Memory B cell (primary cell): ENCODE measurements around the gene ME2.
"Not testable (repeated sequence)": the region's sequence is repeated elsewhere in the genome, so short reads cannot be mapped to it uniquely, and the experiment has no call there.

ENCODE experiments used
- ATAC-seq: fragments of 150-1000 bp; cut with Tn5 transposase; 2 replicates; pipeline ENCODE4 v1.10.0; 2021; ENCODE audit warnings: low read depth, mild to moderate bottlenecking, moderate library complexity
- DNase-seq, 2 donors: peaks; one replicate each; pipeline ENCODE4 v3.0.0; 2022; ENCODE audit warnings: low spot score in 2 of 2
- H3K27ac Mint-ChIP-seq: one replicate; pipeline ENCODE4 v1.8.0; 2022; ENCODE audit warnings: mild to moderate bottlenecking, moderate library complexity, mixed read lengths
- H3K27me3 Mint-ChIP-seq: one replicate; pipeline ENCODE4 v1.8.0; 2022; ENCODE audit warnings: mixed read lengths
- H3K36me3 Mint-ChIP-seq: one replicate; pipeline ENCODE4 v1.8.0; 2022; ENCODE audit warnings: mild to moderate bottlenecking, mixed read lengths
- H3K4me1 Mint-ChIP-seq: one replicate; pipeline ENCODE4 v1.8.0; 2022; ENCODE audit warnings: mixed read lengths
- H3K4me3 Mint-ChIP-seq: one replicate; pipeline ENCODE4 v1.8.0; 2022; ENCODE audit warnings: mild to moderate bottlenecking, moderate library complexity, mixed read lengths
- H3K9me3 Mint-ChIP-seq: one replicate; pipeline ENCODE4 v1.8.0; 2022; ENCODE audit warnings: mixed read lengths

Gene ME2

DNA sequence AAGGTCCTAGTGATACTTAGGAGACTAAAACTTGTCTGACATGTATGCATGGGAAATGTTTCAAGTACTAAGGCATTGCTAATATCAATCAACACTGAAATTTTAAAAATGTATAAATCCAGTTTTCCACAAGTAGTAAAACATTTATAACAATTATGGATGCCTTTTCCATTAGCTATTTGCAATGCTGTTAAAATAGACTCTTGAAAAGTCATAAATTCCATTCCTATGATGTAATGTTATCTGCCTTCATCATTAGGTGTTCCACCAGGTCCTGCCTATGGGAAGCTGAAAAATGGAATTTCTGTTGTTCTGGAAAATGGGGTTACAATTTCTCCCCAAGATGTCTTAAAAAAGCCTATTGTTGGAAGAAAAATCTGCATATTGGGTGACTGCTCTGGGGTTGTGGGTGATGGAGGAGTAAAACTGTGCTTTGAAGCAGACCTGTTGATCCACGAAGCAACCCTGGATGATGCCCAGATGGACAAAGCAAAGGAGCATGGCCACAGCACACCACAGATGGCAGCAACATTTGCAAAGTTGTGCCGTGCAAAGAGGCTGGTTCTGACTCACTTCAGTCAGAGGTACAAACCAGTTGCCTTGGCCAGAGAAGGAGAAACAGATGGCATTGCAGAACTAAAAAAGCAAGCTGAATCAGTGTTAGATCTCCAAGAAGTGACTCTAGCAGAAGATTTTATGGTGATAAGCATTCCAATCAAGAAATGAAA lies 107.6 kb downstream of the ME2 start:
- Mint-ChIP-seq H3K27me3 (no peaks in the 10 kb centered on the region), H3K36me3 (peaks cover 17% of the 10 kb centered on the region), H3K27ac (no peak overlapping the region), H3K4me3 (no peak overlapping the region), H3K9me3 (no peaks in the 10 kb centered on the region), H3K4me1 (peaks cover 3% of the 10 kb centered on the region)
- ATAC-seq = no peak
- DNase-seq = no peak

DNA sequence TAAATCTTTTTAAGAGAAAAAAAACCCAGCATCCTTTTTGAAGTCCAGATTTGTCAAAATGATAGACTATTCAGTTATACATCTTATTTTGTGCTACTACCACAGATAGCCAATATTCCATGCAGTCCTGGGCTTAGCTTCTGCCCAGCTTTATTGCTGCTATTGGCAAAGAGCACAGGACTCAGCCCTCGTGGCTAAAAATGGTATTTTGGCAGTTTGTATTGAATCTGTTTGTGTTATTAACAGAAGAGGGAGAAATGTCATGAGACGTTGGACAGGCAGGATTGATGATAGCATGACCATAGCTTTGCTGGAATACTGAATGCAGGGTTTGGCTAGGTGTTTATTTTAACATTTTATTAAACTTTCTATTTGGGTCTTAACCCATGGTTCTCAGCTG lies 108.3 kb downstream of the ME2 start:
- Mint-ChIP-seq H3K36me3 (peaks cover 17% of the 10 kb centered on the region), H3K27ac (no peak overlapping the region), H3K27me3 (no peaks in the 10 kb centered on the region), H3K9me3 (no peaks in the 10 kb centered on the region), H3K4me1 (peaks cover 2% of the 10 kb centered on the region), H3K4me3 (no peak overlapping the region)
- ATAC-seq = no peak
- DNase-seq = no peak

DNA sequence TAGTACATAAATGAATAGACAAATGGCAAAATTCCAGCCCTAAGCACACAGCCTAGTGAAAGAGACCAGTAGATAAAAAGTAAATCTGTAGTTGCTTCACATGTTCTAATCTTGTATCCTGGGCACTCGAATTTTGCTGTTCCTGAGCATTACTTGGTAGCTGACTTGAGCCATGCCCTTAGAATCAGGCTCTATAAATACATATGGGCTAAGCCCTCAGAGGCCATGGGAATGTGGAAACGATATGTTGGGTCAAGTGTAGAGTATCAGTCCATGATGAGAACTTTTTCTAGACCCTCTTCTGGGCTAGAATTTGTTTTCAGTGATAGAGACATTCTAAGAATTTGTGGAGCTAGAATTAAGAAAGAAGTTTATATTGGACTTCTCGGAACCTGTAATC lies 110.8 kb downstream of the ME2 start:
- no peaks in the 10 kb centered on the region for H3K27me3 Mint-ChIP-seq
- no peak overlapping the region for H3K27ac Mint-ChIP-seq
- H3K4me3 Mint-ChIP-seq = no peak overlapping the region
- ATAC-seq (no peak), DNase-seq (no peak)
- H3K9me3 Mint-ChIP-seq = no peaks in the 10 kb centered on the region
- H3K36me3 Mint-ChIP-seq = peaks cover 11% of the 10 kb centered on the region
- no peaks in the 10 kb centered on the region for H3K4me1 Mint-ChIP-seq

DNA sequence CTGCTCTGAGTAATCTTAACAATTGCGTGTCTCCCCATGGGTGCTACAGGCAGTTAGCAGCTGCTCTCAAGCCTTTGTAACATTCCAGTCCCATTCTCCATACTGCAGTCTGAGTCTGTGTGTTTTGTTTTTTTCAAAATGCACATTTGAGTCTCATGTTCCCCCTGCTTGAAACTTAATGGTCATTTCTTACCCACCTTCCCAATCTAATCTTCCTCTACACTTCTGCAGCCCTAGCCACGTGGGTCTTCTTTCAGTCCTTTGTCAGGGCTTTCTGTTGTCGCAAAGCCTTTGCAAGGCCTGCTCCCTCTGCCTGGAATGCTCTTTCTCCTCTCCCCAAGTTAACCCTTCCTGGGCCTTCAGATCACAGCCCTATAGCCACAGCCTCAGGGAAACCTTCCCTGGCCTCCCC lies 113.4 kb downstream of the ME2 start:
- Mint-ChIP-seq H3K36me3 (peaks cover 3% of the 10 kb centered on the region), H3K4me1 (no peaks in the 10 kb centered on the region), H3K27ac (no peak overlapping the region), H3K9me3 (peaks cover 2% of the 10 kb centered on the region), H3K4me3 (no peak overlapping the region), H3K27me3 (no peaks in the 10 kb centered on the region)
- ATAC-seq (no peak), DNase-seq (no peak)

DNA sequence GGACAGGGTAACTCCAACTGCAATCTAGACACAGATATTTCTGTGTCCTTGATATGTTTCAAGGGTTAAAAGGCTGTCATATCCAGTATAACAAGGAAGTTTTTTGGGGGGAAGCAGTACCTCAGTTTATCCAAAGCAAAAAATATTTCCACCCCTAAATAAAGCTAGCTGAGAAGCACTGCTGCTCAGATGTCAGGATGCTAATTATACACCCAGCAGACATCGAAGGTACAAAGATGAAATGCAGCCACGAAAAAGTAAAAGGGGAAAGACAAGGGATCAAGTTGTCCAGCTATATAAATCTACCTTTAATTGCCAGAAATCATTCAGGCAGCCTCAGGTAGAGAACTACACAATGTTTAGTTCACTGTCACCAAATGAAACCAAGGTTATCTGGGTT lies 115.1 kb downstream of the ME2 start:
- H3K4me3 Mint-ChIP-seq = no peak overlapping the region
- H3K27me3 Mint-ChIP-seq = no peaks in the 10 kb centered on the region
- ATAC-seq (no peak), DNase-seq (no peak)
- H3K9me3 Mint-ChIP-seq = peaks cover 2% of the 10 kb centered on the region
- H3K4me1 Mint-ChIP-seq = no peaks in the 10 kb centered on the region
- no peak overlapping the region for H3K27ac Mint-ChIP-seq
- H3K36me3 Mint-ChIP-seq = peaks cover 3% of the 10 kb centered on the region

DNA sequence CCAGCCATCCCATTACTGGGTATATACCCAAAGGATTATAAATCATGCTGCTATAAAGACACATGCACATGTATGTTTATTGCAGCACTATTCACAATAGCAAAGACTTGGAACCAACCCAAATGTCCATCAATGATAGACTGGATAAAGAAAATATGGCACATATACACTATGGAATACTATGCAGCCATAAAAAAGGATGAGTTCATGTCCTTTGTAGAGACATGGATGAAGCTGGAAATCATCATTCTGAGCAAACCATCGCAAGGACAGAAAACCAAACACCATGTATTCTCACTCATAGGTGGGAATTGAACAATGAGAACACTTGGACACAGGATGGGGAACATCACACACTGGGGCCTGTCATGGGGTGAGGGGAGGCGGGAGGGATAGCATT lies 124.3 kb downstream of the ME2 start:
- H3K4me3 Mint-ChIP-seq, H3K9me3 Mint-ChIP-seq, H3K27me3 Mint-ChIP-seq, DNase-seq, H3K4me1 Mint-ChIP-seq, H3K27ac Mint-ChIP-seq, H3K36me3 Mint-ChIP-seq, ATAC-seq: not testable (repeated sequence)
